Peyer's patch (tissue), 4 donors: ENCODE measurements around the gene TSPAN4. TPM values are rescaled to one million over a fixed set of nuclear protein-coding genes. Genes with fewer than 3 reads are reported as not detected.

Experiments used
- DNase-seq, 3 donors: peaks; one replicate each; pipeline ENCODE4 v3.0.0-alpha.2; 2017 to 2019
- H3K27ac ChIP-seq, 4 donors: fragments of 200-600 bp; sonication (generic); one replicate each; pipeline ENCODE4 v1.5.1; 2016 to 2019
- H3K27me3 ChIP-seq, 2 donors: fragments of 200-600 bp; sonication (generic); one replicate each; pipeline ENCODE4 v1.5.1; 2019
- H3K36me3 ChIP-seq, 3 donors: fragments of 200-600 bp; sonication (generic); one replicate each; pipeline ENCODE4 v1.5.1; 2016 to 2019
- H3K4me1 ChIP-seq, 4 donors: fragments of 200-600 bp; sonication (generic); one replicate each; pipeline ENCODE4 v1.5.1; 2016 to 2019
- H3K4me3 ChIP-seq, 4 donors: fragments of 200-600 bp; sonication (generic); 1 replicate in 3 of 4; 2 replicates in 1 of 4; pipeline ENCODE4 v1.5.1; 2016 to 2019; ENCODE audit warnings: mild to moderate bottlenecking in 1 of 4
- H3K9me3 ChIP-seq, 4 donors: fragments of 200-600 bp; sonication (generic); one replicate each; pipeline ENCODE4 v1.5.1; 2016 to 2019; ENCODE audit warnings: mild to moderate bottlenecking in 1 of 4
- POLR2A ChIP-seq, 2 donors: fragments of 450-650 bp; IDR thresholded peaks; one replicate each; pipeline ENCODE4 v1.5.1; 2017; ENCODE audit warnings: antibody characterized with exemption in 2 of 2, mild to moderate bottlenecking in 2 of 2, moderate library complexity in 2 of 2
- total RNA-seq, 4 donors: library from RNA; depleted of rRNA; stranded (reverse); fragments of >200 nt; gene quantifications; one replicate each; pipeline ENCODE4 v1.1.0, GENCODE V29; 2016
- TF ChIP-seq, protein P1 (sequence below), 6 experiments: fragments of 450-650 bp in 4 of 6; fragments of 200-600 bp in 2 of 6; sonication (generic) in 1 of 6; IDR thresholded peaks; one replicate each; pipeline ENCODE4 v1.5.1; 2017 to 2019; ENCODE audit warnings: antibody characterized with exemption in 6 of 6, mild to moderate bottlenecking in 3 of 6, moderate library complexity in 1 of 6

Gene TSPAN4
- total RNA-seq, 4 donors from 2014 or later = 20.0 to 52.1 (median 38.4) TPM

GRCh38 chr11:809287-810039 is 33.2 kb upstream of the TSPAN4 start, which contains the start of gene RPLP2:
RPLP2 (plus strand) TSS chr11:809967; CDS start chr11:810235, 268 bp downstream.
- TF ChIP-seq, protein P1, sequence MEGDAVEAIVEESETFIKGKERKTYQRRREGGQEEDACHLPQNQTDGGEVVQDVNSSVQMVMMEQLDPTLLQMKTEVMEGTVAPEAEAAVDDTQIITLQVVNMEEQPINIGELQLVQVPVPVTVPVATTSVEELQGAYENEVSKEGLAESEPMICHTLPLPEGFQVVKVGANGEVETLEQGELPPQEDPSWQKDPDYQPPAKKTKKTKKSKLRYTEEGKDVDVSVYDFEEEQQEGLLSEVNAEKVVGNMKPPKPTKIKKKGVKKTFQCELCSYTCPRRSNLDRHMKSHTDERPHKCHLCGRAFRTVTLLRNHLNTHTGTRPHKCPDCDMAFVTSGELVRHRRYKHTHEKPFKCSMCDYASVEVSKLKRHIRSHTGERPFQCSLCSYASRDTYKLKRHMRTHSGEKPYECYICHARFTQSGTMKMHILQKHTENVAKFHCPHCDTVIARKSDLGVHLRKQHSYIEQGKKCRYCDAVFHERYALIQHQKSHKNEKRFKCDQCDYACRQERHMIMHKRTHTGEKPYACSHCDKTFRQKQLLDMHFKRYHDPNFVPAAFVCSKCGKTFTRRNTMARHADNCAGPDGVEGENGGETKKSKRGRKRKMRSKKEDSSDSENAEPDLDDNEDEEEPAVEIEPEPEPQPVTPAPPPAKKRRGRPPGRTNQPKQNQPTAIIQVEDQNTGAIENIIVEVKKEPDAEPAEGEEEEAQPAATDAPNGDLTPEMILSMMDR (IDR thresholded peaks at IDR 0.05) = no peak
- peak; percentile 87 to 89 for TF ChIP-seq POLR2A (IDR thresholded peaks at IDR 0.05)
- Histone ChIP-seq H3K27me3 (no peaks in the 10 kb centered on the region), H3K36me3 (peaks cover 0 to 26% (median 0%) of the 10 kb centered on the region in 3 donors), H3K4me3 (peak within 1 kb of the TSS; percentile 71 to 97 (median 92)), H3K9me3 (no peaks in the 10 kb centered on the region), H3K4me1 (peaks cover 13 to 40% (median 18%) of the 10 kb centered on the region in 4 donors), H3K27ac (peak within 1 kb of the TSS; percentile 96 to 99 (median 98))
- peak; percentile 97 to 99 (median 99) for DNase-seq

DNA sequence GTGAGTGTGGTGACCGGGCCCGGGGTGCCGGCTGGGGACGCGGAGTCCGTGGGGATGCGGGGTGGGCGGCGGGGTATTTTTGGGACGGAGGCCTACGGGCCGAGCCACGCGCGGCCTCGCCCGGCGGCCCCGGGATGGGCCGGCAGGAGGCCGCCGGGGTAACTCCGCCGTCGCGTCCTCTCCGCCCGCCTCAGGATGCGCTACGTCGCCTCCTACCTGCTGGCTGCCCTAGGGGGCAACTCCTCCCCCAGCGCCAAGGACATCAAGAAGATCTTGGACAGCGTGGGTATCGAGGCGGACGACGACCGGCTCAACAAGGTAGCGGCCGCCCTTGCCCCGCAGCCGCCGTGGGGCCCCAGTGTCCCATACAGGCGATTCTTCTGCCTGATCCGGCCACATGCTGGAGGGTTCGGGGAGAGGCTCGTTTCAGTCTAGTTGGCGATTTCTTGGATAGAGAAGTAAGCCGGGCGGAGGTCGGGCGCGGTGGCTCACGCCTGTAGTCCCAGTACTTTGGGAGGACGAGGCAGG is 32.5 kb upstream of the TSPAN4 start:
- H3K27ac ChIP-seq = peak overlapping the region; percentile 96 to 99 (median 98)
- peaks cover 0 to 26% (median 0%) of the 10 kb centered on the region in 3 donors for H3K36me3 ChIP-seq
- no peaks in the 10 kb centered on the region for H3K9me3 ChIP-seq
- peaks cover 11 to 35% (median 15%) of the 10 kb centered on the region in 4 donors for H3K4me1 ChIP-seq
- TF ChIP-seq, protein P1 (IDR thresholded peaks at IDR 0.05) = peak in 1 of 6 experiments; percentile 35
- peak in 1 of 2 donors; percentile 76 for TF ChIP-seq POLR2A (IDR thresholded peaks at IDR 0.05)
- H3K27me3 ChIP-seq = no peaks in the 10 kb centered on the region
- peak in 1 of 3 donors; percentile 62 for DNase-seq
- peak overlapping the region; percentile 71 to 97 (median 92) for H3K4me3 ChIP-seq

DNA sequence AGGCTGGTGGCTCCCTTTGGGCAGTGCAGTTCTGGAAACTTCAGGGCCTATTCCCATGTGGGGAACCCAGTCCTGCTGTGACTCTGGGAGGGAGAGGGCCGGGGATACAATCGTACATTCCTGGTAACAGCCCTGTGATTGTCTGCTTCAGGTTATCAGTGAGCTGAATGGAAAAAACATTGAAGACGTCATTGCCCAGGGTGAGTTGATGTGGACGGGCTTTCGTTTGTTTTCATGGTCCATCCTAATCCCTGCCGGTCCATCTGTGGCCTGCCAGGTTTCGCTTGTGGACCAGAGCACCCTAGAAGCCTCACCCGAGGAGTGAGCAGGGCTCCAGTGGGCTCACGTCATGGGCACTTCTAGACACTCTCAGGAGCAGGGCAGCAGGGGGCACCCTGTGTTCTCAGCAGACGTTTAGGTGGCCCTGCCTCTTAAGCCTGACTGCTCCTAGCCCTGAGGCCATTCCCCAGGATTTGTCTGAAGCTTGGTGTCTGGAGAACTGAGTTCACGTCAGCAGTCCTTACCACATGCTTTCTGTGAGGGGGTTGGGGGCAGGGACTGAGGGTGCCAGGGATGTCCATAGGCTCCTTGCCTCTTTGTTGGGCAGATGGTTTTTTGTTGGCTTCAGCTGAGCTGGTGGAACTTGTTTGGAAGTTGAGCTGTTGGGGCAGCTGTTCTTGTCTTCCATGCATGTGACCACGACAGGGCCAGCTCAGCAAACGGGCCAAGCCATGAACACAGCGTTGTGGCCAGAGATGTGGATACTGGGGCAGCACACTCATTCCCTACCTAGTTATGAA is 31.0 kb upstream of the TSPAN4 start:
- Histone ChIP-seq H3K27me3 (no peaks in the 10 kb centered on the region), H3K9me3 (no peaks in the 10 kb centered on the region), H3K36me3 (peaks cover 0 to 26% (median 0%) of the 10 kb centered on the region in 3 donors), H3K27ac (peak overlapping the region in 2 of 4 donors; percentile 11 to 19), H3K4me1 (peaks cover 11 to 28% (median 15%) of the 10 kb centered on the region in 4 donors), H3K4me3 (peak overlapping the region in 1 of 4 donors; percentile 28)
- DNase-seq = no peak
- TF ChIP-seq POLR2A (IDR thresholded peaks at IDR 0.05) = no peak
- TF ChIP-seq, protein P1 (IDR thresholded peaks at IDR 0.05) = peak in 1 of 6 experiments; percentile 21

DNA sequence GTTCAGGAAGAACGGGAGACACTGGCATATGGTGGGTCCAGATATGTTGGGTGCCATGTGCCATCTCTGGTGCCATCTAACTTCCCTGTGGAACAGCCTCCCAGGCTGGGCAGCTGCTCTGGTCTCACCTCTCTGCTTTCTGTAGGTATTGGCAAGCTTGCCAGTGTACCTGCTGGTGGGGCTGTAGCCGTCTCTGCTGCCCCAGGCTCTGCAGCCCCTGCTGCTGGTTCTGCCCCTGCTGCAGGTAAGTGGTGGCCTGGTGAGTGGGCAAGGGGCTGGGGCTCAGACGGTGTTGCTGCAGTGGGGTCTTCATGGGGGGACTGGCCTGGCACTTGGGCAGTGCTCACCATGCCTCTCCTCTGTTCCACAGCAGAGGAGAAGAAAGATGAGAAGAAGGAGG is 30.3 kb upstream of the TSPAN4 start:
- Histone ChIP-seq H3K27ac (no peak overlapping the region), H3K4me3 (no peak overlapping the region)
- TF ChIP-seq, protein P1 (IDR thresholded peaks at IDR 0.05) = no peak
- no peak for TF ChIP-seq POLR2A (IDR thresholded peaks at IDR 0.05)

GRCh38 chr11:813072-813455 is 29.6 kb upstream of the TSPAN4 start:
- H3K36me3 ChIP-seq = peaks cover 0 to 26% (median 0%) of the 10 kb centered on the region in 3 donors
- no peak for DNase-seq
- H3K27me3 ChIP-seq = no peaks in the 10 kb centered on the region
- no peak overlapping the region for H3K27ac ChIP-seq
- no peak overlapping the region for H3K4me3 ChIP-seq
- TF ChIP-seq, protein P1 (IDR thresholded peaks at IDR 0.05) = no peak
- TF ChIP-seq POLR2A (IDR thresholded peaks at IDR 0.05) = no peak
- no peaks in the 10 kb centered on the region for H3K9me3 ChIP-seq
- H3K4me1 ChIP-seq = peaks cover 11 to 21% (median 15%) of the 10 kb centered on the region in 4 donors

More for the DNA sequence above, 30.3 kb upstream of the TSPAN4 start:
- no peak for DNase-seq
- Histone ChIP-seq H3K4me1 (peaks cover 11 to 27% (median 15%) of the 10 kb centered on the region in 4 donors), H3K9me3 (no peaks in the 10 kb centered on the region), H3K27me3 (no peaks in the 10 kb centered on the region), H3K36me3 (peaks cover 0 to 26% (median 0%) of the 10 kb centered on the region in 3 donors)
